Retinal pigment epithelial cell (primary cell): ENCODE data around the gene DAB2IP.

ENCODE experiments used
- DNase-seq: peaks from one replicate; pipeline ENCODE4 v3.0.0-alpha.2; 2010; ENCODE audit warnings: low read depth
- H3K4me3 ChIP-seq: 2 replicates; pipeline ENCODE4 v1.5.1; 2011; ENCODE audit warnings: mild to moderate bottlenecking, low read length, control low read depth, moderate library complexity
- TF ChIP-seq, protein P1 (sequence below): conservative IDR thresholded peaks from 2 replicates; pipeline ENCODE4 v1.5.1; 2011; ENCODE audit warnings: low read depth, low read length, control low read depth, inconsistent platforms

Gene DAB2IP

GRCh38 chr9:121766081-121766683, 114.7 kb downstream of the DAB2IP start:
- TF ChIP-seq, protein P1, sequence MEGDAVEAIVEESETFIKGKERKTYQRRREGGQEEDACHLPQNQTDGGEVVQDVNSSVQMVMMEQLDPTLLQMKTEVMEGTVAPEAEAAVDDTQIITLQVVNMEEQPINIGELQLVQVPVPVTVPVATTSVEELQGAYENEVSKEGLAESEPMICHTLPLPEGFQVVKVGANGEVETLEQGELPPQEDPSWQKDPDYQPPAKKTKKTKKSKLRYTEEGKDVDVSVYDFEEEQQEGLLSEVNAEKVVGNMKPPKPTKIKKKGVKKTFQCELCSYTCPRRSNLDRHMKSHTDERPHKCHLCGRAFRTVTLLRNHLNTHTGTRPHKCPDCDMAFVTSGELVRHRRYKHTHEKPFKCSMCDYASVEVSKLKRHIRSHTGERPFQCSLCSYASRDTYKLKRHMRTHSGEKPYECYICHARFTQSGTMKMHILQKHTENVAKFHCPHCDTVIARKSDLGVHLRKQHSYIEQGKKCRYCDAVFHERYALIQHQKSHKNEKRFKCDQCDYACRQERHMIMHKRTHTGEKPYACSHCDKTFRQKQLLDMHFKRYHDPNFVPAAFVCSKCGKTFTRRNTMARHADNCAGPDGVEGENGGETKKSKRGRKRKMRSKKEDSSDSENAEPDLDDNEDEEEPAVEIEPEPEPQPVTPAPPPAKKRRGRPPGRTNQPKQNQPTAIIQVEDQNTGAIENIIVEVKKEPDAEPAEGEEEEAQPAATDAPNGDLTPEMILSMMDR, result no peak
- no peak for DNase-seq
- no peak overlapping the region for H3K4me3 ChIP-seq

DNA sequence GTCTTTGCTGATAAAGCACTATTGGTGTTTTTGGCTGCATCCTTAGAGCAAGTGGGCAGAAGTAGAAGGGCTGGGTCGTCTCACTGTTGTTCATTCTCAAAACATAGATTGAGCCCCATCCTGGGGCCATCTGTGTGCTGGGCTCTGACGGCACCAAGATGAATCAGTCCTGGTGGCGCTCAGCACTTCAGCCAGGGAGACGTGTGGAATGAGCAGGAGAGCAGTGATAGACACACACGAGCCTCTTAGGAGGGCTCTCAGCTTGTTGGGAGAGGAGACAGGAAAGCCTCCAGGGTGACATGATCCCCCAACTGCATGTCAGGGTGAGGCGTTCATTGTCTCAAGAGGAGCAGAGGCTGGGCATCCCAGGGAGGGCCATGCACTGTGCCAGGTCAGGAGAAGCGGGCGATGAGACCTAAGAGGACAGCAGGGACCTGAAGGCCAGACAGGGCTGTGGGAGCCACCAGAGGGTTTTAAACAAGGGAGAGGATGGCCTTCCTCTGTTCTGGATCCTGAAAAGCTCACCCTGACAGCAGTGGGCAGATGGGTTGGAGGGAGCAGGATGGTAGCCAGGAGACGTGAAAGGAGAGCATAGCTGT, 115.8 kb downstream of the DAB2IP start:
- H3K4me3 ChIP-seq, result no peak overlapping the region
- TF ChIP-seq, protein P1, result no peak
- no peak for DNase-seq

DNA sequence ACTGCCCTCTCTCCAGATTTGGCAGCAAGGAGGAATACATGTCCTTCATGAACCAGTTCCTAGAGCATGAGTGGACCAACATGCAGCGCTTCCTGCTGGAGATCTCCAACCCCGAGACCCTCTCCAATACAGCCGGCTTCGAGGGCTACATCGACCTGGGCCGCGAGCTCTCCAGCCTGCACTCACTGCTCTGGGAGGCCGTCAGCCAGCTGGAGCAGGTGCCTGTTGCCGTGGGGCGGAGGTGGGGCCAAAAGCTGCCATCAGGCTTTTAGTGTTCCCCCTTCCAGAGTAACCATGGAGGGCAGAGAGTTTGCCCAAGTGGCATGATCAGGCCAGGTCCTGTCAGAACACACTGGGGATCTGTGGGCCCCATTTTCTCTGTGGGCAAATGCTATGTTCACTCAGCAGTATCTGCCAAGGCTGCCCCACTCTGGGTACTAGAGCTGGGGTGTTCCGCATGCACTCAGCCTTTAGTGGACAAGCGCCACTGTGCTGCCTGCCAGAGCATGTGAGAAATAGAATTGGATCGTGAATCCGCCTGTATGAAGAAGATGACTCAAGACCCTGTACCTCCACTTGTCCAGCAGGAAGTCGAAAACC, 117.1 kb downstream of the DAB2IP start:
- TF ChIP-seq, protein P1, result no peak
- H3K4me3 ChIP-seq, result no peak overlapping the region
- DNase-seq, result no peak

GRCh38 chr9:121769939-121770338, 118.5 kb downstream of the DAB2IP start:
- no peak for DNase-seq
- TF ChIP-seq, protein P1, result no peak
- H3K4me3 ChIP-seq, result no peak overlapping the region

DNA sequence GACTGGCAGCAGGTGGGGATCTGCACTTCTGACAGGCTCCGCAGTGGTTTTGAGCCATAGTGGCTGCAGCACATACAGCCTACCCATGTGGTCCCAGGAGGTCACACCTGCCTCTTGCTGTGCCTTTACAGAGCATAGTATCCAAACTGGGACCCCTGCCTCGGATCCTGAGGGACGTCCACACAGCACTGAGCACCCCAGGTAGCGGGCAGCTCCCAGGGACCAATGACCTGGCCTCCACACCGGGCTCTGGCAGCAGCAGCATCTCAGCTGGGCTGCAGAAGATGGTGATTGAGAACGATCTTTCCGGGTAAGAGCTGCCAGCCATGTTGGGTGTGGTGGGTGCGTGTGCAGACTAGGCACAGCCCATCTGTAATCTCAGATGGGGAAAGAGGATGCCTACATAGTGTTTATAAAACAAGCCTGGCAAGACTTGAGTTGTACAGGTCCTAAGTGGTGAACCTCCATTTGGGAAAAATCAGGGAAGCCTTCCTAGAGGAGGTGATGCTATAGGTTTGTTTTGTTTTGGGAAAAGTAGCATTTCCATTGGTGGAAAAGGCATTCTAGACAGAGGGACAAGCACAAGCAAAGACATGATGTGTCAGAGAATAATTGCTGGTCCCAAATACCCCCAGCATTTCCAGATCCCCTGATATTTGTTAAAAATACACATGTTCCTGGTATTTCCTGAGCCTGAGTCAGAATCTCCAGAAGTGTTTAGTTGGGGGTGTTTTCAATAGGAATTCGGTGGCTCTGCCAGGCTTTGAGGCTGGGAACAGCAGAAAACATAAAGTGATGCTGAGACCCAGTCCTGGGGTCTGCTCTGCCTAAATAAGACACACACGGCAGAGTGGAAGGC, 119.2 kb downstream of the DAB2IP start:
- no peak overlapping the region for H3K4me3 ChIP-seq
- TF ChIP-seq, protein P1, result no peak
- DNase-seq, result no peak

GRCh38 chr9:121771418-121771817, 120.0 kb downstream of the DAB2IP start:
- no peak overlapping the region for H3K4me3 ChIP-seq
- DNase-seq, result no peak
- TF ChIP-seq, protein P1, result no peak
